Measurements from ENCODE around the gene SYNC. TPM values are rescaled to one million over a fixed set of nuclear protein-coding genes. Genes with fewer than 3 reads are reported as not detected.

The SYNC gene
- total RNA-seq: not detected

GRCh38 chr1:32702599-32703478 is at the start of gene SYNC:
SYNC (minus strand) TSS chr1:32702770; CDS start chr1:32702660, 110 bp downstream.
- ATAC-seq (peak; percentile 47 to 74), DNase-seq (ENCODE audit: low spot score in 2 of 2) (peak in 1 of 2 donors; percentile 29)
- Mint-ChIP-seq H3K36me3 (peaks cover 5 to 7% of the 10 kb centered on the region in 2 donors), H3K27ac (no peak within 1 kb of the TSS), H3K9me3 (no peaks in the 10 kb centered on the region)

DNA sequence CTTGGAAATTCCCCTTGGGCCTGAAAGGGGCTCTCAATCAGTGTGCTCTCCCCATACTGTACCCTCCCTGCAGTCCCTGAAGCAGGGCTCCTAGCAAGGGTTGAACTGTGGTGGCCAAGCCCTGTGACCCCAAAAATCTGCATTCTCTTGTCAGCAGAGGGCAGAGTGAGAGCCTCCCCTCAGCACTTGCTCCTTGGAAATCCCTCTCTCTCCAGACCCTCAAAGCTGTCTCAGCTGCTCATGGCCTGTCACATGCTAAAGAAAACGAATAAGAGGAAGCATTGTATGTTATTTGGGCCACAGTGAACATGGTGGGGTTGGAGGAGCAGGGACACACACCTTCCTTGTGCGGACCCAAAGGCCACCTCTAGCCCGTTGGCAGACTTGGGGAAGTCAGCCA is 47.2 kb upstream of the SYNC start:
- ATAC-seq (no peak), DNase-seq (ENCODE audit: low spot score in 2 of 2) (no peak)

DNA sequence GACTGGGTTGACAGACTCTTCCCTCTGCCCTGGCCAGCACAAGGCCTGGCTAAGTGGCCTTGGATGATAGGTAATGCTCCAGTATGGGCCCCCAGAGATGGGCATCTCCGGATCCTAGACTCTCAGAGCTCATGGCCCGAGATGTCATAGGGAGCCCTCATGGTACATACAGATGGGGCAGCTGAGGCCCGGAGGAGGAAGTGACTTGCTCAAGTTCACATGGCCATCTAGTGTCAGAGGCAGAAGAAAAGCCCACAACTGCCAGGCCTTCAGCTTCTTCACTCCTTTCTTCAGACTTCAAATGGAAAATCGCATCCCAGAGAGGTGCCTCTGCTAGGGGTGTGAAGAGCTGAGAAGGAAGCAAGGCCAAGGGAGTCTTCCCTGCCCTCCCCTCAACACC is 46.8 kb upstream of the SYNC start:
- H3K36me3 Mint-ChIP-seq: no peaks in the 10 kb centered on the region
- DNase-seq (ENCODE audit: low spot score in 2 of 2): no peak
- no peak overlapping the region for H3K27ac Mint-ChIP-seq
- no peak for ATAC-seq
- no peaks in the 10 kb centered on the region for H3K9me3 Mint-ChIP-seq

More for the DNA sequence above, 47.2 kb upstream of the SYNC start:
- no peaks in the 10 kb centered on the region for H3K9me3 Mint-ChIP-seq
- no peak overlapping the region for H3K27ac Mint-ChIP-seq
- no peaks in the 10 kb centered on the region for H3K36me3 Mint-ChIP-seq

- Mint-ChIP-seq H3K27ac (no peak overlapping the region), H3K36me3 (no peaks in the 10 kb centered on the region), H3K9me3 (no peaks in the 10 kb centered on the region)
- no peak for ATAC-seq
- no peak for DNase-seq (ENCODE audit: low spot score in 2 of 2)
These were observed 46.4 kb upstream of the SYNC start for GRCh38 chr1:32748926-32749325.

DNA sequence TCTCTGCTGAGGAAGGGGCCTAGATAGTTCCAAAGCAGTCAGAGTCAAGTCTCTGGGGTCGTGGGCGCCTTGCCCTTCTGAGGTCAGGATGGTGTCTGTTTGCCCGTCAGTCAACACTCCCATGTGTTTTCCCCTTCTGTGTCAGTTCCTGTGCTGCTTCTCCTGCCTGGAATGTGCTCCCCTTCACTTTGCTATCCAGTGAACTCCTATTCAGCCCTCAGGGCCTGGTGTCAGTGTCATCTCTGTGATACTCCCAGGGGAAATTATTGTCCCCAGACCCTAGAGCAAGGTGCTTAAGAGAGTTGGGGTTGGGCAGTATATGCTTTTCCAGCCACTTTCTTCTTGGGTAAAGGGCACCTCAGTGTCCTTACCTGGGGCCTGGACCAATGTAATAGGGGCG is 45.8 kb upstream of the SYNC start:
- Mint-ChIP-seq H3K27ac (no peak overlapping the region), H3K9me3 (no peaks in the 10 kb centered on the region), H3K36me3 (no peaks in the 10 kb centered on the region)
- ATAC-seq: no peak
- DNase-seq (ENCODE audit: low spot score in 2 of 2): no peak

GRCh38 chr1:32746130-32746529 is 43.6 kb upstream of the SYNC start:
- DNase-seq (ENCODE audit: low spot score in 2 of 2) (no peak), ATAC-seq (no peak)
- H3K9me3 Mint-ChIP-seq: no peaks in the 10 kb centered on the region
- H3K36me3 Mint-ChIP-seq: no peaks in the 10 kb centered on the region
- H3K27ac Mint-ChIP-seq: peak overlapping the region in 1 of 2 donors; percentile 16

GRCh38 chr1:32744071-32744425 is 41.5 kb upstream of the SYNC start:
- H3K9me3 Mint-ChIP-seq: no peaks in the 10 kb centered on the region
- ATAC-seq: no peak
- no peaks in the 10 kb centered on the region for H3K36me3 Mint-ChIP-seq
- no peak for DNase-seq (ENCODE audit: low spot score in 2 of 2)
- no peak overlapping the region for H3K27ac Mint-ChIP-seq

GRCh38 chr1:32743380-32744070 is 41.0 kb upstream of the SYNC start:
- no peak overlapping the region for H3K27ac Mint-ChIP-seq
- ATAC-seq (no peak), DNase-seq (ENCODE audit: low spot score in 2 of 2) (no peak)
- H3K36me3 Mint-ChIP-seq: no peaks in the 10 kb centered on the region
- H3K9me3 Mint-ChIP-seq: no peaks in the 10 kb centered on the region

DNA sequence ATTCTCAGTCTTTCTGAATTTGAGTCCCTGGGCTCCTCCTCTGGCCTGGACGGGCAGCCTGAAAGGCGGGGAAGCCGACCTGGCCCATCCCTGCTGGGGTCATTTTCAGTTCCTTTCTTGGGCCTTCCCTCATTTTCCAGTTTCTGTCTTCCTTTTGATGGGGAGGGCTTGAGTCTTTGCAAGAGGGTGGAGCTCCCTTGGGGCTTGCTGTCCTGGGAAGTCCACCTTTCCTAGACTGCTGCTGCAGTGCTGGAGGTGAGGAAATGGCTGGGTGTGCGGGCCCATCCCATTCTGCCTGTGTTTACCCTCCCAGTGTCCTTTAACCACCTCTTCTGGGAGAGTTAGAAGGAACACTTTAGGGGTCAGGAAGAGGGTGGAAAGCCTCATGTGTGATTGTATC is 40.4 kb upstream of the SYNC start:
- no peak for DNase-seq (ENCODE audit: low spot score in 2 of 2)
- Mint-ChIP-seq H3K9me3 (no peaks in the 10 kb centered on the region), H3K27ac (no peak overlapping the region), H3K36me3 (no peaks in the 10 kb centered on the region)
- no peak for ATAC-seq

GRCh38 chr1:32742199-32742947 is 39.8 kb upstream of the SYNC start:
- DNase-seq (ENCODE audit: low spot score in 2 of 2) (no peak), ATAC-seq (no peak)
- H3K27ac Mint-ChIP-seq: no peak overlapping the region
- H3K9me3 Mint-ChIP-seq: no peaks in the 10 kb centered on the region
- H3K36me3 Mint-ChIP-seq: no peaks in the 10 kb centered on the region

DNA sequence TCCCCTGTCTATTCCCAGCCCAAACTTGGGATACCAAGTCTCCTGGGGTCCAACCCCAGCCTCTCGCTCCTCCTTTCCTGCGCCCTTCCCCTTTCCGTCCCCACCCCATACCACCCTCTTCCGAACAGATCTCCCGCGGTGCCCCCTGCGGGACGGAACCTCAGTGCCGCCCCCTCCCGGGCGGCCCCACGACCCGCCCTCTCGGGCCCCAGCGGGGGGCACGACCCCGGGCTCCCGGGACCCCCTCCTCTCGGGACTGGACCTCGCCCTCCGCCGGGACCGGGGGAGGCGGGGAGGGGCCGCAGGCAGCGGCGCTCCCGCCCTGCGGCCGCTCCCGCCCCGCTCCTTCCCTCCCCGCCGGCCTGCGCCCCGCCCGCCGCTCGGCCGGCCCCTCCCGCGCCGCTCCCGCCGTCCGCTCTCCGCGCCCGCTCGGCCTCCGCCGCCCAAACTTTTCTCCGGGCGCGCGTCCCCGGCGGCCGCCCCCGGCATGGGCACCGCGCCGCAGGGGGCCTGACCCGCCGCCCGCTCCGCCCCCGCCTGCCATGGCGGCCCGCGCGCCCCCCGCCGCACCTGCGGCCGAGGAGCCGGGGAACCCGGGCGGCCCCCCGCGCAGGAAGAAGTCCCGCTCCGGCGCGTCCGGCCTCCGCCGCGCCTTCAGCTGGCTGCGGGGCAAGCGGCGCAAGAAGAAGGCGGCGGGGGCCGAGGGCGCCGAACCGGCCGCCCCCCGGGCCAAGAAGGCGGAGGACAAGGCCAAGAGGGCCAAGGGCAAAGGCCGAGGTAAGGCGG is 39.0 kb upstream of the SYNC start:
- ATAC-seq (peak in 1 of 2 donors; percentile 51), DNase-seq (ENCODE audit: low spot score in 2 of 2) (no peak)
- H3K9me3 Mint-ChIP-seq: no peaks in the 10 kb centered on the region
- H3K36me3 Mint-ChIP-seq: no peaks in the 10 kb centered on the region
- no peak overlapping the region for H3K27ac Mint-ChIP-seq

DNA sequence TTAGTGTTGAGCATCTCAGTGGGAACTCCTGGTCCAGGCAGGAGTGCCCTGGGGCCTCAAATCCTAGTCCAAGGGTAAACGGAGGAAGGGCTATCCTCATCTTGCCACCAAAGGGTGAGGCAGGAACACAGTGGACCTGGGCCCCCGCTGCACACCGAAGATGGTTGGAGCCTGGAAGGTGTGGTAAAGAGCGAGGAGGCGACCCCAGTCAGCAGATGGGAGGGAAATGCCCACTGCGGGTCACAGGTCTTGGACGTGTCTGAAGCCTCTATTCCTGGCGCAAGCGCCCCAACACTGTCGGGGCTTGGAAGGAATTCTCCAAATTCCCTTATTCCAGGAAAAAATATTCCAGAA is 38.5 kb upstream of the SYNC start:
- H3K36me3 Mint-ChIP-seq: no peaks in the 10 kb centered on the region
- H3K9me3 Mint-ChIP-seq: no peaks in the 10 kb centered on the region
- no peak overlapping the region for H3K27ac Mint-ChIP-seq
- ATAC-seq (no peak), DNase-seq (ENCODE audit: low spot score in 2 of 2) (no peak)

DNA sequence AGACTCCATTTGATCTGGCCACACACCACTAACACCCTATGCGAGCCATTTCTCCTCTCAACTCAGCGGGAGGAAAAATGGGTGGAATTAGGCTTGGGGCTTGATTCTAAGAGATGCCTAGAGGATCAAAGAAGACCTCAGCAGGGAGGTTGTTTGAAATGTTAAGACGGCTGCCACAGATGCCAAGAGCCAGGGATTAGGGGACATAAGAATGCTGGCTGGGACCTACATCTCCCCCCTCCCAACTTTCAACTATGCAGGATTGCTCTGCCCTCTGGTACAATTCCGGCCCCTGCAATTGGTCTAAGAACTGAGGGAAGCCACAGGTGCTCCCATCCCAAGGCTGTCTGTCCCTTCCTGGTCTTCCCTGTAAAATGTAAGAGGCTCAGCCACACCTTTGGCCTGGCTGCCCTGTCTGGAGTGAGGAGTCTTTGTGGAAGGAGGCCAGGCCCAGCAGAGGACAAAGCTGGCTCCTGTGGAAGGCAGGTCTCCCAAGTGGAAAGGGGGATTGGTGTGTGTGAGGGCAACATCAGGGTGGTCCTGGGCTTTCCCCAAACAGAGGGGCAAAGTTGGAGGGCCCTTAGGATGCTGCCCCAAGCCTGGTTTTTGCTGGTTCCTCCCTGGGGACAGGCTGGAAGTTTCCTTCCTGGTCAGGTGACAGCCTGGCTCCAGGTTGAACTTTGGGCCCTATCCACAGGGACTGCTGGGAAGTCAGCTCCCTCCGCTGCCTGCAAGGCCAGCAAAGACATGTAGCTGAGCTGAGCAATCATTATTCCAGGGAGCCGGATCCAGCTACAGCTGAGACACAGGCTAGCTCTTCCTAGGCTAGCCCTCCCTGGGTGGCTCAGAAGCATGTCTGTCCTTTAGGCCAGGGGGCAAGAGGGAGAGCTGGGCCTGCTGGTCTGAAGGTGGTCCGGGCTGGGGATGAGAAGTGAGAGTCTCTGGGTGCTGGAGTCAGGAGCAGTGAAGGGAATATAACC is 34.5 kb upstream of the SYNC start:
- no peaks in the 10 kb centered on the region for H3K36me3 Mint-ChIP-seq
- DNase-seq (ENCODE audit: low spot score in 2 of 2): no peak

GRCh38 chr1:32733582-32734321 is 31.2 kb upstream of the SYNC start:
- Mint-ChIP-seq H3K9me3 (no peaks in the 10 kb centered on the region), H3K36me3 (no peaks in the 10 kb centered on the region), H3K27ac (no peak overlapping the region)
- ATAC-seq (no peak), DNase-seq (ENCODE audit: low spot score in 2 of 2) (no peak)

More for the DNA sequence above, 34.5 kb upstream of the SYNC start:
- no peaks in the 10 kb centered on the region for H3K9me3 Mint-ChIP-seq
- ATAC-seq: no peak
- no peak overlapping the region for H3K27ac Mint-ChIP-seq

All from activated naive CD4-positive, alpha-beta T cell treated with anti-CD3 and anti-CD28 coated beads, Interleukin-2, amount 50 U/mL, for 72 hours (primary cell).